ENCODE results near the gene REP15.
A peak's percentile ranks its signal among the peaks of the same experiment; 100 is the strongest.

The REP15 gene

GRCh38 chr12:27651201-27651600 is 45.0 kb upstream of the REP15 start:
- TF ChIP-seq BCL11A (tag by site-specific recombination; IDR thresholded peaks at IDR 0.05; ENCODE audit: low read depth) = no peak
- H3K9me3 ChIP-seq (ENCODE audit: control insufficient read depth, insufficient read depth, low read depth, low read length) = no peaks in the 10 kb centered on the region
- ChIA-PET CTCF (interaction anchor here (1.1 to 1.7 kb wide), 3 partner anchors 16 to 217 kb away, joined by 3 to 6 read pairs (median 4); no protein-coding TSS in a partner anchor), POLR2A (no interaction called here)
- H3K4me3 ChIP-seq (ENCODE audit: low read depth, low read length) = no peak overlapping the region
- no peaks in the 10 kb centered on the region for H3K36me3 ChIP-seq (ENCODE audit: control insufficient read depth in 2 of 2, insufficient read depth in 1 of 2, low read length in 2 of 2)
- no peaks in the 10 kb centered on the region for H3K4me1 ChIP-seq (ENCODE audit: control insufficient read depth, insufficient read depth, low read length)
- no peak overlapping the region for H3K27ac ChIP-seq (ENCODE audit: extremely low read depth, low read depth, low read length)

- no peaks in the 10 kb centered on the region for H3K4me1 ChIP-seq (ENCODE audit: control insufficient read depth, insufficient read depth, low read length)
- no peak for TF ChIP-seq ZNF324 (tag by site-specific recombination; IDR thresholded peaks at IDR 0.05)
- peak; percentile 94 for TF ChIP-seq IKZF3 (tag by site-specific recombination; IDR thresholded peaks at IDR 0.05)
- peak; percentile 58 for TF ChIP-seq ZNF660 (tag by site-specific recombination; IDR thresholded peaks at IDR 0.05)
- TF ChIP-seq PBX3 (CRISPR knock-in tag; IDR thresholded peaks at IDR 0.05) = no peak
- TF ChIP-seq ZNF423 (tag by site-specific recombination; IDR thresholded peaks at IDR 0.05) = no peak
- TF ChIP-seq ZNF670 (tag by site-specific recombination; IDR thresholded peaks at IDR 0.05; ENCODE audit: low read depth) = no peak
- no peak for TF ChIP-seq ZNF518A (tag by site-specific recombination; conservative IDR thresholded peaks at IDR 0.05; ENCODE audit: low read depth)
- TF ChIP-seq ZNF521 (tag by site-specific recombination; IDR thresholded peaks at IDR 0.05) = no peak
- no peak for TF ChIP-seq KLF1 (tag by site-specific recombination; IDR thresholded peaks at IDR 0.05)
- TF ChIP-seq ZNF677 (tag by site-specific recombination; IDR thresholded peaks at IDR 0.05) = no peak
- no peak for TF ChIP-seq SP7 (tag by site-specific recombination; IDR thresholded peaks at IDR 0.05)
- peak; percentile 84 for TF ChIP-seq PRDM1 (tag by site-specific recombination; IDR thresholded peaks at IDR 0.05)
- no peak for TF ChIP-seq KLF9 (tag by site-specific recombination; IDR thresholded peaks at IDR 0.05; ENCODE audit: low read depth)
- no peak for TF ChIP-seq PRDM4 (tag by site-specific recombination; IDR thresholded peaks at IDR 0.05)
- no peak for TF ChIP-seq ZIC2 (tag by site-specific recombination; IDR thresholded peaks at IDR 0.05)
- no peak for TF ChIP-seq ZNF280C (tag by site-specific recombination; IDR thresholded peaks at IDR 0.05)
- TF ChIP-seq ZNF2 (tag by site-specific recombination; IDR thresholded peaks at IDR 0.05) = peak; percentile 69; the same call in 1 of the 2 replicates
- 0 out of 2 replicates have a peak, but pooled peaks have one; percentile 24 for TF ChIP-seq CTCF (tag by site-specific recombination; IDR thresholded peaks at IDR 0.05)
- no peak for TF ChIP-seq ZFP37 (tag by site-specific recombination; IDR thresholded peaks at IDR 0.05)
- no peak for TF ChIP-seq YY1 (tag by site-specific recombination; IDR thresholded peaks at IDR 0.05)
- no peak for TF ChIP-seq ZFP69B (tag by site-specific recombination; IDR thresholded peaks at IDR 0.05)
Observed at GRCh38 chr12:27652174-27652763, 44.0 kb upstream of the REP15 start.

More at GRCh38 chr12:27652174-27652763, 44.0 kb upstream of the REP15 start:
- ChIA-PET CTCF (interaction anchor here (0.6 to 1.7 kb wide), 19 partner anchors 10 to 893 kb away, joined by 3 to 7 read pairs (median 3); no protein-coding TSS in a partner anchor), POLR2A (no interaction called here)
- Histone ChIP-seq H3K36me3 (ENCODE audit: control insufficient read depth in 2 of 2, insufficient read depth in 1 of 2, low read length in 2 of 2) (peaks cover 0 to 3% of the 10 kb centered on the region in 2 experiments; a peak in 2 of 3 replicates), H3K4me3 (ENCODE audit: low read depth, low read length) (no peak overlapping the region), H3K27ac (ENCODE audit: extremely low read depth, low read depth, low read length) (no peak overlapping the region), H3K9me3 (ENCODE audit: control insufficient read depth, insufficient read depth, low read depth, low read length) (no peaks in the 10 kb centered on the region)

Data from HEK293 (cell line).